ENCODE data around the gene AQP9. TPM values are rescaled to one million over a fixed set of nuclear protein-coding genes. Genes with fewer than 3 reads are reported as not detected.

AQP9 gene
- polyA plus RNA-seq, 1 donor = 0.18 TPM

- DNase-seq = peak; percentile 68
Observed at GRCh38 chr15:58227706-58228543, 89.7 kb downstream of the AQP9 start.

- peak; percentile 36 for DNase-seq
Observed at GRCh38 chr15:58228718-58229117, 90.5 kb downstream of the AQP9 start.

GRCh38 chr15:58229297-58229768 is 91.2 kb downstream of the AQP9 start:
- no peak for DNase-seq

GRCh38 chr15:58232281-58233065 is 94.3 kb downstream of the AQP9 start:
- DNase-seq = no peak

- DNase-seq = no peak
Observed at GRCh38 chr15:58233341-58233740, 95.2 kb downstream of the AQP9 start.

Other genes with a start within 250 kb of the AQP9 start
- 284 TPM for gene ALDH1A2, start 72.7 kb upstream of the AQP9 start, polyA plus RNA-seq (ENCODE audit: insufficient read length)